Left renal cortex interstitium (tissue), 4 donors: Measurements from ENCODE around the gene SEPHS2. TPM values are rescaled to one million over a fixed set of nuclear protein-coding genes. Genes with fewer than 3 reads are reported as not detected.

ENCODE experiments used
- DNase-seq, 4 donors: peaks; one replicate each; pipeline ENCODE4 v3.0.0-alpha.2; 2013; ENCODE audit warnings: low read depth in 4 of 4, low spot score in 2 of 4, missing footprints in 1 of 4
- polyA plus RNA-seq, 4 donors: library from polyadenylated mRNA; unstranded; fragments of 120-200 nt; gene quantifications; one replicate each; pipeline ENCODE4 v1.2.1, GENCODE V29; 2013; ENCODE audit not compliant: insufficient read length in 4 of 4

The SEPHS2 gene
- polyA plus RNA-seq, 4 donors: 84.0 to 104 (median 94.8) TPM

GRCh38 chr16:30434852-30435251 is 10.8 kb downstream of the SEPHS2 start:
- no peak for DNase-seq

- DNase-seq: no peak
Observed at GRCh38 chr16:30430428-30430970, 15.2 kb downstream of the SEPHS2 start.

DNA sequence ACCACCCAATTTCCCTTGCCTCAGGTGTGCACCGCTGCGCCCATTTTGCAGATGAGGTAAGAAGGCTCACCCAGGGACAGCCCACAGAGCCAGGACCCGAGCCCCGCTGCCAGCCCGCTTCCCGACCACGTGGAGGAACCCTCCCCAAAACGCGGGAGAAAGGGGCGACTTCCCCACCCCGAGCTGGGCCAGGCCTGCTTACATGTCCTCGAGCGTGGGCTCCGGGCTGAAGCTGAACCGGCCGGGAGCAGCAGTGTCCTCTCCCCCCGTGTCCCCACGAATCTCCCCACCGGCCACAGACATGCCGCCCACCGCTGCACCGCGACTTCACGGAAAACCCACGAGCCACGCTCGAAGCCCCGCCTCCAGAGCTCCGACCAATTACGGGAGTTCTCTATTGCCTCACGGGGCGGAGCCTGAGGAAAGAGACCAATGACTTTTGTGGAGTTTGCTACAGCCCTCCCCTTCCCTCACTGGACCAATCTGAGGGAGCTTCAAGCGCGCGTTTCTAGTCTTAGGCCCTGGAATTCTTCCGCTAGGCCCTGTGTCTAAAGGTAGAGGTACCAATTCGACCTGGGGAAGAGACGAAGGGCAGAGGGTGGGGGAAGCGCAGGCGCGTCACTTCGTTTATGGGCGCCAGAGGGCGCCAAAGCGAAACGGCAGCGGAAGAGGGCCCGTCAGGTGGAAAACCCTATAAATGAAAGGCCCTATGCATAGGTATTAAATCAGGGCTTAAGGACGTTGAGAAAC is 15.8 kb downstream of the SEPHS2 start, which contains the start of gene DCTPP1:
Gene DCTPP1, minus strand, starts transcription at position 353 of the 750 bp plus-strand sequence. Its CDS starts 50 bp downstream, at position 303.
- peak; percentile 91 to 98 (median 94) for DNase-seq

GRCh38 chr16:30429418-30429677 is 16.3 kb downstream of the SEPHS2 start:
- DNase-seq: no peak

- DNase-seq: no peak
Observed at GRCh38 chr16:30428055-30428454, 17.6 kb downstream of the SEPHS2 start.

GRCh38 chr16:30421010-30421409 is 24.7 kb downstream of the SEPHS2 start:
- no peak for DNase-seq

DNA sequence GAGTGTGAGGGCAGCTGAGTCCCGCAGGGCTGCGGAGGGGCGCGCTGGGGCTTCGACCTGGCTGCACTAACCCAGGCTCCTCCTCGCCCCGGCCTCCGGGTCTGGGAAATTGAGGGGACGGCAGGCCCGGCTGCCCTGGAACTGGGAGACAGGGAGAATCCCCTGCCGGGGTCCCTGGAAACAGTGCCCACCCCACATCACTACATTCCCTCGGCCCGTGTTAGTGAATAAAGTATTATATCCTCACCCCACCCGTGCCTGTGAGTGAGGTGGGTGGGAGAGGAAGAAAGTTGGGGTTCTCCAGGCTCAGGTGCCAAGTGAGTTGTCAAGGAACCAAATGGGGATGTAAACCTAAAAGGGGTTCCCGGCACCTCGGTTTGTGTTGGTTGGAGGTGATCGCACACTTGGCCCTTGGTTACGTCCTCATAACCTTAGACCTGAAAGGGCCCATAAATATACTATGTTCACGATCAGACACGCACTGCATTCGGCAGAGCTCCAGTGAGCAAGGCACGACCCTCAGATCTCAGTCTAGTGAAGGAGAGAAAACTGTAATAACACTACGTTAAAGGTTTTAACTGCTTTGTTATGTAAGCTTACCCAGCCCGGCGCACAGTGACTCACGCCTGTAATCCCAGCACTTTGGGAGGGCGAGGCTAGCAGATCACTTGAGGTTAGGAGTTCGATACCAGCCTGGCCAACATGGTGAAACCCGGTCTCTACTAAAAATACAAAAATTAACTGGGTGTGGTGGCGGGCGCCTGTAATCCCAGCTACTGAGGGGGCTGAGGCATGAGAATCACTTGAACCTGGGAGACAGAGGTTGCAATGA is 27.1 kb downstream of the SEPHS2 start:
- no peak for DNase-seq

- peak in 2 of 4 donors; percentile 83 to 86 for DNase-seq
Observed at GRCh38 chr16:30417529-30418349, 27.9 kb downstream of the SEPHS2 start.

- no peak for DNase-seq
Observed at GRCh38 chr16:30416624-30417528, 28.8 kb downstream of the SEPHS2 start.

- no peak for DNase-seq
Observed at GRCh38 chr16:30416047-30416603, 29.5 kb downstream of the SEPHS2 start.

- DNase-seq: no peak
Observed at GRCh38 chr16:30414159-30414558, 31.5 kb downstream of the SEPHS2 start.

- no peak for DNase-seq
Observed at GRCh38 chr16:30413112-30413806, 32.4 kb downstream of the SEPHS2 start.

GRCh38 chr16:30409125-30410060 is 36.3 kb downstream of the SEPHS2 start:
- peak in 1 of 4 donors; percentile 89 for DNase-seq

DNA sequence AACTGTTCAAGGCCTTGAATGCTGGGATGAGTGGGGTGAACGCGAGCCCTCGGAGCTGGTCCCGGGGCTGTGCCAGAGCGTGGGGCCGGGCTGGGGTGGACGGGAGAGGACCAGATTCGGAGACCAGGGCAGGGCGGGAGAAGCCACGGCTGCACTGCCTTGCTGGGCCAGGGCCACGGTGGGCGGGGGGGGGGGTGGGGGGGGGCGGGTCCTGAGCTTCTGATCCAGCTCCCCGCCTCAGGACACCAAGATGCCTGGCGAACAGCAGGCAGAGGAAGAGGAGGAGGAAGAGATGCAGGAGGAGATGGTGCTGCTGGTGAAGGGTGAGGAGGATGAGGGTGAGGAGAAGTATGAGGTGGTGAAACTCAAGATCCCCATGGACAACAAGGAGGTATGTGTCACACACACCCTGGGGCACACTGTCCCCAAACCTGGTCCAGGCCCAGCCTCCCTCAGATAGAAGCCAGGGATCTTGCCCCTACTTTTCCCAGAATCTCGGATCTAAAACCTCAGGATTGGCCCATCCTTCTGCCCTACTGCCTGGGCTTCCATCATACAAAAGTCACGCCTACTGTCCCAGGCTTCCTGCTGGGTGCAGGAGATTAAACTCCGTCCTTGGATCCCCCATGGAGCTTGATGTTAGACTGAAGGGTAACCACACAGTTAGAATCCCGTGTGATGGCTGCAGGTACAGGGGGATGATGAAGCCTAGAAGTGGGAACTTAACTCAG is 37.7 kb downstream of the SEPHS2 start:
- no peak for DNase-seq

DNA sequence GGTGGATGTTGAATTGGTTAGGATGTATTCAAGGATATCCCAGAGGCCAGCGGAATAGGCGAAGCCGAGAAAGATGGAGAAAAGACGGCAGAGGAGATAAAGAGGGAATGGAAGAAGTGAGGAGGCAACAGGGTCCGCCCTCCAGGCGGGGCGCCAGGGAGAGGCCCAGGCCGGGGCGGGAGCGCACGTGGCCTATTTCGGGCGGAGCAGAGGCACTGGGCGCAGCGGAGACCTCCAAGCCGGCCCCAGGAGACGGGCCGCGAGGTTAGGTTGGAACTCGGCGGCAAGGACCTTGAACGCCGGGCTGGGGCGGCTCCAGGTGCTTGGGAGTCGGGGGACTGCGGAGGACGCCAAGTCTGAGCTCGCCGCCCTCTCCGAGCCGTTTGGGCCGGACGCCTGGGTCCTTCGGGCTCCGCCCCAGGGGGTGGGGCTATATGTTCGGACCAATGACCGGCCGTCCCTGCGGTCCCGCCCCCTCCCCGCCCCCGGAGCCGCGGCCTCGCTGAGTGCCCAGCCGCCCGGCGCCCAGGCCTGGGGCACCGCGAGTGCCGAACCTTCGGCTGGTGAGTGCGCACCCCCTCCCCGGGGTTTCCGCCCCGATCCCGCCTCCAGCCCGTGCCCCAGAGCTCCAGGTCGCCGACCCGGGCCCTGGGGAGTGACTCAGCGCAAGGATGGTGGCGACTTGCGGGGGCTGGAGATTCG is 38.4 kb downstream of the SEPHS2 start, which contains the start of gene ZNF771:
Gene ZNF771, plus strand, starts transcription at position 505 of the 702 bp plus-strand sequence. CDS start 448 bp downstream, outside the sequence.
- DNase-seq: peak in 2 of 4 donors; percentile 84 to 87

- DNase-seq: no peak
Observed at GRCh38 chr16:30406795-30407101, 38.9 kb downstream of the SEPHS2 start.
